Liver (tissue), 3 donors: ENCODE data around the gene SEZ6.

ENCODE experiments used
- EGR1 ChIP-seq, 2 donors: IDR thresholded peaks; 2 replicates each; pipeline ENCODE4 v1.6.1; 2016 to 2018; ENCODE audit warnings: antibody characterized with exemption in 2 of 2, low read depth in 2 of 2
- FOXA1 ChIP-seq: IDR thresholded peaks from 2 replicates; pipeline ENCODE4 v1.6.1; 2016; ENCODE audit warnings: antibody characterized with exemption
- GABPA ChIP-seq, 2 donors: IDR thresholded peaks in 1 of 2; conservative IDR thresholded peaks in 1 of 2; 2 replicates each; pipeline ENCODE4 v1.6.1; 2016; ENCODE audit warnings: antibody characterized with exemption in 2 of 2, mild to moderate bottlenecking in 1 of 2, moderate library complexity in 1 of 2
- JUND ChIP-seq, 2 donors: IDR thresholded peaks; 2 replicates each; pipeline ENCODE4 v1.6.1; 2016; ENCODE audit warnings: antibody characterized with exemption in 2 of 2
- RAD21 ChIP-seq, 2 donors: IDR thresholded peaks; 2 replicates each; pipeline ENCODE4 v1.6.1; 2016; ENCODE audit warnings: antibody characterized with exemption in 2 of 2, mild to moderate bottlenecking in 2 of 2
- SP1 ChIP-seq: IDR thresholded peaks from 2 replicates; pipeline ENCODE4 v1.6.1; 2018; ENCODE audit warnings: antibody characterized with exemption, mild to moderate bottlenecking
- TAF1 ChIP-seq: conservative IDR thresholded peaks from 2 replicates; pipeline ENCODE4 v1.6.1; 2016; ENCODE audit warnings: antibody characterized with exemption, mild to moderate bottlenecking
- TF ChIP-seq, protein P1 (sequence below): fragments of 150-350 bp; IDR thresholded peaks from 2 replicates; pipeline ENCODE4 v1.5.1; 2017; ENCODE audit warnings: improper control_type of control experiment, low read depth, low read length; ENCODE audit not compliant: missing input control
- TF ChIP-seq, protein P2 (sequence below): IDR thresholded peaks from 2 replicates; pipeline ENCODE4 v1.6.1; 2016; ENCODE audit warnings: antibody characterized with exemption
- TF ChIP-seq, protein P3 (sequence below): IDR thresholded peaks from 2 replicates; pipeline ENCODE4 v1.6.1; 2016; ENCODE audit warnings: antibody characterized with exemption
- TF ChIP-seq, protein P4 (sequence below): IDR thresholded peaks from 2 replicates; pipeline ENCODE4 v1.6.1; 2016; ENCODE audit warnings: antibody characterized with exemption, mild to moderate bottlenecking
- donor health status: healthy.
- donor health status: healthy.

DNA sequence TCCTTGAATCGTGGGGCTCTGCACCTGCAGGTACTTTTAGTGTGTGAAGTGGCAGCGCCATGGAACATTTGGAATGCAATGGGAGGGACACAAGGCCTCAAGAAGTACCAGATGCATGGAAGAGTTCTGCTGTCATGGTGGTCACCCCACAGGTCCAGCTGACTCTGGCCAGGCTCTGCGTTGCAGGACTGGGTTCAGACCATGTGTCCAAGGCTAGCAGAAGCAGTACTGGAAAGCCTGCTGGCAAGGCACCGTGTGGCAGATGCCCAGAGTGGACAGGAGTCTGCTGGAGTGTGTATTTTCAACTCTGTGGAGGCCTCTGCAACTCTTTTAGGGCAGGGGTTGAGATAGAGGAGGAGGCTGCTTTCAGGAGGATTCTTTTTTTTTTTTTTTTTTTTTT lies 39.2 kb upstream of the SEZ6 start:
- TF ChIP-seq EGR1 (IDR thresholded peaks at IDR 0.05; ENCODE audit: low read depth in 2 of 2), result no peak
- no peak for TF ChIP-seq TAF1
- TF ChIP-seq, protein P1, sequence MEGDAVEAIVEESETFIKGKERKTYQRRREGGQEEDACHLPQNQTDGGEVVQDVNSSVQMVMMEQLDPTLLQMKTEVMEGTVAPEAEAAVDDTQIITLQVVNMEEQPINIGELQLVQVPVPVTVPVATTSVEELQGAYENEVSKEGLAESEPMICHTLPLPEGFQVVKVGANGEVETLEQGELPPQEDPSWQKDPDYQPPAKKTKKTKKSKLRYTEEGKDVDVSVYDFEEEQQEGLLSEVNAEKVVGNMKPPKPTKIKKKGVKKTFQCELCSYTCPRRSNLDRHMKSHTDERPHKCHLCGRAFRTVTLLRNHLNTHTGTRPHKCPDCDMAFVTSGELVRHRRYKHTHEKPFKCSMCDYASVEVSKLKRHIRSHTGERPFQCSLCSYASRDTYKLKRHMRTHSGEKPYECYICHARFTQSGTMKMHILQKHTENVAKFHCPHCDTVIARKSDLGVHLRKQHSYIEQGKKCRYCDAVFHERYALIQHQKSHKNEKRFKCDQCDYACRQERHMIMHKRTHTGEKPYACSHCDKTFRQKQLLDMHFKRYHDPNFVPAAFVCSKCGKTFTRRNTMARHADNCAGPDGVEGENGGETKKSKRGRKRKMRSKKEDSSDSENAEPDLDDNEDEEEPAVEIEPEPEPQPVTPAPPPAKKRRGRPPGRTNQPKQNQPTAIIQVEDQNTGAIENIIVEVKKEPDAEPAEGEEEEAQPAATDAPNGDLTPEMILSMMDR, result no peak
- TF ChIP-seq GABPA (IDR thresholded peaks at IDR 0.05 in 1 of 2, conservative IDR thresholded peaks at IDR 0.05 in 1 of 2), result no peak
- TF ChIP-seq, protein P2, sequence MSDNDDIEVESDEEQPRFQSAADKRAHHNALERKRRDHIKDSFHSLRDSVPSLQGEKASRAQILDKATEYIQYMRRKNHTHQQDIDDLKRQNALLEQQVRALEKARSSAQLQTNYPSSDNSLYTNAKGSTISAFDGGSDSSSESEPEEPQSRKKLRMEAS, result no peak
- TF ChIP-seq, protein P3, sequence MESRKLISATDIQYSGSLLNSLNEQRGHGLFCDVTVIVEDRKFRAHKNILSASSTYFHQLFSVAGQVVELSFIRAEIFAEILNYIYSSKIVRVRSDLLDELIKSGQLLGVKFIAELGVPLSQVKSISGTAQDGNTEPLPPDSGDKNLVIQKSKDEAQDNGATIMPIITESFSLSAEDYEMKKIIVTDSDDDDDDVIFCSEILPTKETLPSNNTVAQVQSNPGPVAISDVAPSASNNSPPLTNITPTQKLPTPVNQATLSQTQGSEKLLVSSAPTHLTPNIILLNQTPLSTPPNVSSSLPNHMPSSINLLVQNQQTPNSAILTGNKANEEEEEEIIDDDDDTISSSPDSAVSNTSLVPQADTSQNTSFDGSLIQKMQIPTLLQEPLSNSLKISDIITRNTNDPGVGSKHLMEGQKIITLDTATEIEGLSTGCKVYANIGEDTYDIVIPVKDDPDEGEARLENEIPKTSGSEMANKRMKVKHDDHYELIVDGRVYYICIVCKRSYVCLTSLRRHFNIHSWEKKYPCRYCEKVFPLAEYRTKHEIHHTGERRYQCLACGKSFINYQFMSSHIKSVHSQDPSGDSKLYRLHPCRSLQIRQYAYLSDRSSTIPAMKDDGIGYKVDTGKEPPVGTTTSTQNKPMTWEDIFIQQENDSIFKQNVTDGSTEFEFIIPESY, result no peak
- TF ChIP-seq SP1, result no peak
- TF ChIP-seq JUND (IDR thresholded peaks at IDR 0.05), result no peak
- no peak for TF ChIP-seq FOXA1
- TF ChIP-seq, protein P4, sequence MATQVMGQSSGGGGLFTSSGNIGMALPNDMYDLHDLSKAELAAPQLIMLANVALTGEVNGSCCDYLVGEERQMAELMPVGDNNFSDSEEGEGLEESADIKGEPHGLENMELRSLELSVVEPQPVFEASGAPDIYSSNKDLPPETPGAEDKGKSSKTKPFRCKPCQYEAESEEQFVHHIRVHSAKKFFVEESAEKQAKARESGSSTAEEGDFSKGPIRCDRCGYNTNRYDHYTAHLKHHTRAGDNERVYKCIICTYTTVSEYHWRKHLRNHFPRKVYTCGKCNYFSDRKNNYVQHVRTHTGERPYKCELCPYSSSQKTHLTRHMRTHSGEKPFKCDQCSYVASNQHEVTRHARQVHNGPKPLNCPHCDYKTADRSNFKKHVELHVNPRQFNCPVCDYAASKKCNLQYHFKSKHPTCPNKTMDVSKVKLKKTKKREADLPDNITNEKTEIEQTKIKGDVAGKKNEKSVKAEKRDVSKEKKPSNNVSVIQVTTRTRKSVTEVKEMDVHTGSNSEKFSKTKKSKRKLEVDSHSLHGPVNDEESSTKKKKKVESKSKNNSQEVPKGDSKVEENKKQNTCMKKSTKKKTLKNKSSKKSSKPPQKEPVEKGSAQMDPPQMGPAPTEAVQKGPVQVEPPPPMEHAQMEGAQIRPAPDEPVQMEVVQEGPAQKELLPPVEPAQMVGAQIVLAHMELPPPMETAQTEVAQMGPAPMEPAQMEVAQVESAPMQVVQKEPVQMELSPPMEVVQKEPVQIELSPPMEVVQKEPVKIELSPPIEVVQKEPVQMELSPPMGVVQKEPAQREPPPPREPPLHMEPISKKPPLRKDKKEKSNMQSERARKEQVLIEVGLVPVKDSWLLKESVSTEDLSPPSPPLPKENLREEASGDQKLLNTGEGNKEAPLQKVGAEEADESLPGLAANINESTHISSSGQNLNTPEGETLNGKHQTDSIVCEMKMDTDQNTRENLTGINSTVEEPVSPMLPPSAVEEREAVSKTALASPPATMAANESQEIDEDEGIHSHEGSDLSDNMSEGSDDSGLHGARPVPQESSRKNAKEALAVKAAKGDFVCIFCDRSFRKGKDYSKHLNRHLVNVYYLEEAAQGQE, result no peak
- TF ChIP-seq RAD21 (IDR thresholded peaks at IDR 0.05), result no peak
